Measurements from ENCODE around the gene MRPL10. TPM values are rescaled to one million over a fixed set of nuclear protein-coding genes. Genes with fewer than 3 reads are reported as not detected.
"Not testable (repeated sequence)": the region's sequence is repeated elsewhere in the genome, so short reads cannot be mapped to it uniquely, and the experiment has no call there.

The MRPL10 gene
- total and polyA plus RNA-seq, 8 donors = 7.8 to 85.2 (median 31.4) TPM

DNA sequence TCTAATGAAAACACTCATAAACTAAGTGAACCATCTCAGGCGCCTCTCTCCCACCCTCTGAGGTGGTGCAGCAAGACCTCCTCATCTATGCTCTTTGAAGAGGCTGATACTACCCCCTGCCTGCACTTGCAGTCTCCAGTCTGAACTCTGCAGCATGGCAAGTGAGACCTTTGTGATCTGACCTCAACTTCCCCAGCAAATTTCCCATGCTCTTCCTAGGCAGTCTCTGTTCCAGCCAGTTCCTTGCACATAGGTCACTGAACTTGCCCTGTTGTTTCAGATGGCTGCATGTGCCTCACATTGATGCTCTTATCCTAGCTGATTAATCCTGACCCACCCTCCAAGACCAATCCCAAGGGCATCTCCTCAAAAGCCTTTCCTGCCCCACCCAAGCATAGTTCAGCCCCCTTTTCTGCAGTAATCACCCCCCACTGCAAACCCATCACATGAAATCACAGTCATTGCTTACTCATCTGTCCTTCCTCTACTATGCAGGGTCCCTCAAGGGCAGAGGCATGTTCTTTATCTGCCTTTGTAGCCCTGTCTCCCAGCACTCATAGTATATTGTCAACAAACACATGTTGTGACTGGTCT, 56.3 kb downstream of the MRPL10 start:
- Histone ChIP-seq H3K27ac (no peak overlapping the region), H3K4me1 (peaks cover 0 to 4% (median 0%) of the 10 kb centered on the region in 4 donors), H3K36me3 (no peaks in the 10 kb centered on the region), H3K9me3 (peaks cover 0 to 16% (median 10%) of the 10 kb centered on the region in 4 donors), H3K27me3 (peaks cover 0 to 73% (median 34%) of the 10 kb centered on the region in 3 donors), H3K4me3 (no peak overlapping the region)
- DNase-seq = no peak
- WGBS, 5 donors = 63 to 72% (median 67%) methylated on average over 1 of the region's 1 CpG
- intact Hi-C loops (cut with DNase I; ENCODE audit: low total_unique reads) = no loop called here
- TF ChIP-seq EP300 (IDR thresholded peaks at IDR 0.05) (no peak), POLR2AphosphoS5 (IDR thresholded peaks at IDR 0.05) (no peak), POLR2A (IDR thresholded peaks at IDR 0.05) (no peak)
- TF ChIP-seq, protein P1, sequence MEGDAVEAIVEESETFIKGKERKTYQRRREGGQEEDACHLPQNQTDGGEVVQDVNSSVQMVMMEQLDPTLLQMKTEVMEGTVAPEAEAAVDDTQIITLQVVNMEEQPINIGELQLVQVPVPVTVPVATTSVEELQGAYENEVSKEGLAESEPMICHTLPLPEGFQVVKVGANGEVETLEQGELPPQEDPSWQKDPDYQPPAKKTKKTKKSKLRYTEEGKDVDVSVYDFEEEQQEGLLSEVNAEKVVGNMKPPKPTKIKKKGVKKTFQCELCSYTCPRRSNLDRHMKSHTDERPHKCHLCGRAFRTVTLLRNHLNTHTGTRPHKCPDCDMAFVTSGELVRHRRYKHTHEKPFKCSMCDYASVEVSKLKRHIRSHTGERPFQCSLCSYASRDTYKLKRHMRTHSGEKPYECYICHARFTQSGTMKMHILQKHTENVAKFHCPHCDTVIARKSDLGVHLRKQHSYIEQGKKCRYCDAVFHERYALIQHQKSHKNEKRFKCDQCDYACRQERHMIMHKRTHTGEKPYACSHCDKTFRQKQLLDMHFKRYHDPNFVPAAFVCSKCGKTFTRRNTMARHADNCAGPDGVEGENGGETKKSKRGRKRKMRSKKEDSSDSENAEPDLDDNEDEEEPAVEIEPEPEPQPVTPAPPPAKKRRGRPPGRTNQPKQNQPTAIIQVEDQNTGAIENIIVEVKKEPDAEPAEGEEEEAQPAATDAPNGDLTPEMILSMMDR (IDR thresholded peaks at IDR 0.05) = no peak

DNA sequence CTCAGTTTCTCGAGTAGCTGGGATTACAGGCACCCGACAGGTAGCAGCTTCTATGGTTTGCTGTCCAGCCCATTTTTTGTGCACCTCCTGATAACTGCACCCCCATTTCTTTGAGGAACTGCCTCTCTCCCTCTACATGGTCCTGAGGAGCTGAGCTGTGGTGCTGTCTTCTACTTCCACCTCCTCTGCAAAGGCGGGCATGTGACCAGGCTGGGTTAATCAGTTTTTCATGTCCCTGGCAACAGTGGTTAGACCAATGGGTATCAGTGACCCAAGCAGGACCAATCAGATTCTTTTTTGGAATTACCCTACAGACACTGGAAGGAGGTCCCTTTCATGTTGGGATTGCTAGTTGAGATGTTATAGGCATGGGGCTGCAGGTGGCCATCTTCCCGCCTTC, 57.0 kb downstream of the MRPL10 start:
- TF ChIP-seq EP300 (IDR thresholded peaks at IDR 0.05) (no peak), POLR2A (IDR thresholded peaks at IDR 0.05) (no peak), POLR2AphosphoS5 (IDR thresholded peaks at IDR 0.05) (no peak)
- TF ChIP-seq, protein P1 (IDR thresholded peaks at IDR 0.05) = no peak
- no peak for DNase-seq

DNA sequence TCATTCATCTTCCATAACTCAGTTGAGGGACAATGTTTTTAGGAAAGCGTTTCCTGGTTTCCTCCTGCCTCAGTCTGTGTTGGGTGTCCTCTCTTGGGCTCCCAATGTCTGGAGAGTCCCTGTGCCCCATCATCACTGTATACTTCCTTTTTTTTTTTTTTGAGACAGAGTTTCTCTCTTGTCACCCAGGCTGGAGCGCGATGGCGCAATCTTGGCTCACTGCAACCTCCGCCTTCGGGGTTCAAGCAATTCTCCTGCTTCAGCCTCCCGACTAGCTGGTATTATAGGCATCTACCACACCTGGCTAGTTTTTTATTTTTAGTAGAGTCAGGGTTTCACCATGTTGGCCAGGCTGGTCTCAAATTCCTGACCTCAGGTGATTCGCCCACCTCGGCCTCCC, 57.7 kb downstream of the MRPL10 start:
- H3K27ac ChIP-seq; H3K4me3 ChIP-seq; H3K36me3 ChIP-seq; DNase-seq; H3K4me1 ChIP-seq; intact Hi-C loops (cut with DNase I; ENCODE audit: low total_unique reads): not testable (repeated sequence)
- Histone ChIP-seq H3K27me3 (peaks cover 0 to 61% (median 34%) of the 10 kb centered on the region in 3 donors), H3K9me3 (peaks cover 0 to 16% (median 10%) of the 10 kb centered on the region in 4 donors)
- WGBS, 5 donors = 90 to 92% (median 91%) methylated on average over 9 of the region's 9 CpGs

More for the DNA sequence above, 57.0 kb downstream of the MRPL10 start:
- Histone ChIP-seq H3K27ac (no peak overlapping the region), H3K27me3 (peaks cover 0 to 68% (median 34%) of the 10 kb centered on the region in 3 donors), H3K36me3 (no peaks in the 10 kb centered on the region), H3K9me3 (peaks cover 0 to 16% (median 10%) of the 10 kb centered on the region in 4 donors), H3K4me1 (peaks cover 0 to 4% (median 0%) of the 10 kb centered on the region in 4 donors), H3K4me3 (no peak overlapping the region)
- intact Hi-C loops (cut with DNase I; ENCODE audit: low total_unique reads) = no loop called here
- WGBS, 5 donors = 64 to 73% (median 66%) methylated on average over 4 of the region's 4 CpGs

Other genes with a start within 250 kb of the MRPL10 start
- gene KPNB1, start 181.6 kb downstream of the MRPL10 start, total RNA-seq = 100 to 1,000 TPM; 155 to 669 (median 198) TPM
- gene KPNB1, start 181.6 kb downstream of the MRPL10 start, polyA plus RNA-seq = 10 to 100 TPM; 32.5 to 49.9 (median 33.6) TPM
- 10 to 100 TPM in 1 of 5 donors, 1 to 10 TPM in 4; 2.9 to 14.3 (median 6.7) TPM for gene TBKBP1, start 137.4 kb downstream of the MRPL10 start, total RNA-seq
- 10 to 100 TPM in 1 of 3 donors, 1 to 10 TPM in 2; 5.4 to 11.5 (median 5.8) TPM for gene TBKBP1, start 137.4 kb downstream of the MRPL10 start, polyA plus RNA-seq
- under 1 TPM in 2 of 5 donors, not detected in 3; 0.29 to 0.55 TPM for gene TBX21, start 98.3 kb downstream of the MRPL10 start, total RNA-seq
- under 1 TPM; 0.10 to 0.92 (median 0.31) TPM for gene TBX21, start 98.3 kb downstream of the MRPL10 start, polyA plus RNA-seq
- gene OSBPL7, start 9.7 kb downstream of the MRPL10 start, total RNA-seq = 100 to 1,000 TPM in 3 of 5 donors, 10 to 100 TPM in 2; 26.3 to 330 (median 141) TPM
- gene OSBPL7, start 9.7 kb downstream of the MRPL10 start, polyA plus RNA-seq = 10 to 100 TPM in 2 of 3 donors, 1 to 10 TPM in 1; 7.9 to 22.6 (median 19.4) TPM
- not detected for gene LRRC46, start 129 bp upstream of the MRPL10 start, total RNA-seq
- under 1 TPM; 0.31 to 0.75 (median 0.48) TPM for gene LRRC46, start 129 bp upstream of the MRPL10 start, polyA plus RNA-seq
- gene SCRN2, start 9.7 kb upstream of the MRPL10 start, total RNA-seq = 10 to 100 TPM in 4 of 5 donors, 1 to 10 TPM in 1; 7.0 to 44.9 (median 22.2) TPM
- gene SCRN2, start 9.7 kb upstream of the MRPL10 start, polyA plus RNA-seq = 10 to 100 TPM; 30.5 to 38.3 (median 32.1) TPM
- 1 to 10 TPM in 1 of 5 donors, under 1 TPM in 1, not detected in 3; 0.92 to 3.0 TPM for gene SP6, start 19.6 kb upstream of the MRPL10 start, total RNA-seq
- gene SP6, start 19.6 kb upstream of the MRPL10 start, polyA plus RNA-seq = under 1 TPM; 0.31 to 0.38 (median 0.31) TPM
- gene SP2, start 64.7 kb upstream of the MRPL10 start, total RNA-seq = 10 to 100 TPM in 2 of 5 donors, 1 to 10 TPM in 2, under 1 TPM in 1; 0.87 to 22.8 (median 3.1) TPM
- 10 to 100 TPM in 1 of 3 donors, 1 to 10 TPM in 2; 4.7 to 11.9 (median 8.0) TPM for gene SP2, start 64.7 kb upstream of the MRPL10 start, polyA plus RNA-seq
- gene PNPO, start 110.0 kb upstream of the MRPL10 start, total RNA-seq = 10 to 100 TPM in 4 of 5 donors, not detected in 1; 12.1 to 44.2 (median 19.8) TPM
- 10 to 100 TPM in 1 of 3 donors, 1 to 10 TPM in 2; 7.6 to 10.3 (median 8.6) TPM for gene PNPO, start 110.0 kb upstream of the MRPL10 start, polyA plus RNA-seq
- 10 to 100 TPM; 23.9 to 93.6 (median 69.8) TPM for gene PRR15L, start 126.3 kb upstream of the MRPL10 start, total RNA-seq
- 100 to 1,000 TPM in 1 of 3 donors, 10 to 100 TPM in 2; 71.0 to 102 (median 97.9) TPM for gene PRR15L, start 126.3 kb upstream of the MRPL10 start, polyA plus RNA-seq
- gene CDK5RAP3, start 139.6 kb upstream of the MRPL10 start, total RNA-seq = 100 to 1,000 TPM; 101 to 682 (median 474) TPM
- gene CDK5RAP3, start 139.6 kb upstream of the MRPL10 start, polyA plus RNA-seq = 100 to 1,000 TPM; 155 to 300 (median 242) TPM
- 100 to 1,000 TPM in 1 of 5 donors, 10 to 100 TPM in 2, 1 to 10 TPM in 2; 6.8 to 187 (median 12.3) TPM for gene COPZ2, start 206.3 kb upstream of the MRPL10 start, total RNA-seq
- 10 to 100 TPM; 17.0 to 20.4 (median 17.1) TPM for gene COPZ2, start 206.3 kb upstream of the MRPL10 start, polyA plus RNA-seq
- gene NFE2L1, start 216.8 kb upstream of the MRPL10 start, total RNA-seq = 100 to 1,000 TPM in 3 of 5 donors, 10 to 100 TPM in 2; 51.4 to 160 (median 126) TPM
- gene NFE2L1, start 216.8 kb upstream of the MRPL10 start, polyA plus RNA-seq = 10 to 100 TPM; 25.2 to 39.5 (median 36.6) TPM